GM12891 (cell line): ENCODE measurements around the gene SHB.

Experiments used
- POLR2A ChIP-seq: IDR thresholded peaks from 2 replicates; pipeline ENCODE4 v1.6.1; 2011; ENCODE audit warnings: low read depth, low read length, control low read depth
- SPI1 ChIP-seq: IDR thresholded peaks from 2 replicates; pipeline ENCODE4 v1.6.1; 2011; ENCODE audit warnings: low read depth, low read length, control low read depth
- TAF1 ChIP-seq: IDR thresholded peaks from 2 replicates; pipeline ENCODE4 v1.6.1; 2011; ENCODE audit warnings: low read depth, low read length, control low read depth

GRCh38 chr9:37926737-37927118, 142.3 kb downstream of the SHB start:
- TF ChIP-seq POLR2A: no peak
- no peak for TF ChIP-seq SPI1
- no peak for TF ChIP-seq TAF1
